ENCODE data around the gene RPS15A.

The RPS15A gene

GRCh38 chr16:18799500-18799899 lies 9.4 kb upstream of the RPS15A start:
- peak overlapping the region; percentile 87 to 97 for H3K4me3 ChIP-seq (ENCODE audit: low read depth in 1 of 2, low read length in 2 of 2)
- peak overlapping the region; percentile 88 to 97 for H3K9ac ChIP-seq (ENCODE audit: low read depth in 1 of 2, low read length in 2 of 2)

GRCh38 chr16:18797746-18798145 lies 7.6 kb upstream of the RPS15A start:
- Histone ChIP-seq H3K9ac (ENCODE audit: low read depth in 1 of 2, low read length in 2 of 2) (no peak overlapping the region), H3K4me3 (ENCODE audit: low read depth in 1 of 2, low read length in 2 of 2) (no peak overlapping the region), H3K27ac (ENCODE audit: low read depth, low read length) (no peak overlapping the region), H3K27me3 (ENCODE audit: control insufficient read depth in 1 of 2, insufficient read depth in 2 of 2, low read length in 2 of 2) (no peaks in the 10 kb centered on the region), H3K36me3 (ENCODE audit: control insufficient read depth in 1 of 2, insufficient read depth in 2 of 2, low read length in 2 of 2) (peaks cover 13 to 45% of the 10 kb centered on the region in 2 donors), H3K9me3 (ENCODE audit: control insufficient read depth in 1 of 2, low read length in 2 of 2) (no peaks in the 10 kb centered on the region), H3K4me1 (ENCODE audit: control insufficient read depth in 1 of 2, insufficient read depth in 2 of 2, low read length in 2 of 2) (peaks cover 20% of the 10 kb centered on the region in 2 donors)

More at GRCh38 chr16:18799500-18799899, 9.4 kb upstream of the RPS15A start:
- no peaks in the 10 kb centered on the region for H3K9me3 ChIP-seq (ENCODE audit: control insufficient read depth in 1 of 2, low read length in 2 of 2)
- peaks cover 3 to 28% of the 10 kb centered on the region in 2 donors for H3K36me3 ChIP-seq (ENCODE audit: control insufficient read depth in 1 of 2, insufficient read depth in 2 of 2, low read length in 2 of 2)
- H3K27me3 ChIP-seq (ENCODE audit: control insufficient read depth in 1 of 2, insufficient read depth in 2 of 2, low read length in 2 of 2): no peaks in the 10 kb centered on the region
- H3K4me1 ChIP-seq (ENCODE audit: control insufficient read depth in 1 of 2, insufficient read depth in 2 of 2, low read length in 2 of 2): peaks cover 16 to 20% of the 10 kb centered on the region in 2 donors
- no peak overlapping the region for H3K27ac ChIP-seq (ENCODE audit: low read depth, low read length)

- peaks cover 14 to 50% of the 10 kb centered on the region in 2 donors for H3K36me3 ChIP-seq (ENCODE audit: control insufficient read depth in 1 of 2, insufficient read depth in 2 of 2, low read length in 2 of 2)
- H3K4me1 ChIP-seq (ENCODE audit: control insufficient read depth in 1 of 2, insufficient read depth in 2 of 2, low read length in 2 of 2): peaks cover 20 to 28% of the 10 kb centered on the region in 2 donors
- no peaks in the 10 kb centered on the region for H3K9me3 ChIP-seq (ENCODE audit: control insufficient read depth in 1 of 2, low read length in 2 of 2)
- H3K27me3 ChIP-seq (ENCODE audit: control insufficient read depth in 1 of 2, insufficient read depth in 2 of 2, low read length in 2 of 2): no peaks in the 10 kb centered on the region
- H3K4me3 ChIP-seq (ENCODE audit: low read depth in 1 of 2, low read length in 2 of 2): no peak overlapping the region
- H3K9ac ChIP-seq (ENCODE audit: low read depth in 1 of 2, low read length in 2 of 2): no peak overlapping the region
- H3K27ac ChIP-seq (ENCODE audit: low read depth, low read length): no peak overlapping the region
Measured at GRCh38 chr16:18796377-18796776, 6.2 kb upstream of the RPS15A start.

GRCh38 chr16:18792836-18793433 lies 2.8 kb upstream of the RPS15A start:
- Histone ChIP-seq H3K4me1 (ENCODE audit: control insufficient read depth in 1 of 2, insufficient read depth in 2 of 2, low read length in 2 of 2) (peaks cover 13 to 17% of the 10 kb centered on the region in 2 donors), H3K27ac (ENCODE audit: low read depth, low read length) (no peak overlapping the region), H3K36me3 (ENCODE audit: control insufficient read depth in 1 of 2, insufficient read depth in 2 of 2, low read length in 2 of 2) (peaks cover 14 to 64% of the 10 kb centered on the region in 2 donors), H3K9me3 (ENCODE audit: control insufficient read depth in 1 of 2, low read length in 2 of 2) (no peaks in the 10 kb centered on the region), H3K4me3 (ENCODE audit: low read depth in 1 of 2, low read length in 2 of 2) (no peak overlapping the region), H3K9ac (ENCODE audit: low read depth in 1 of 2, low read length in 2 of 2) (no peak overlapping the region), H3K27me3 (ENCODE audit: control insufficient read depth in 1 of 2, insufficient read depth in 2 of 2, low read length in 2 of 2) (no peaks in the 10 kb centered on the region)

GRCh38 chr16:18789515-18789849 lies 652 bp downstream of the RPS15A start:
- Histone ChIP-seq H3K4me1 (ENCODE audit: control insufficient read depth in 1 of 2, insufficient read depth in 2 of 2, low read length in 2 of 2) (peaks cover 35 to 40% of the 10 kb centered on the region in 2 donors), H3K4me3 (ENCODE audit: low read depth in 1 of 2, low read length in 2 of 2) (peak overlapping the region; percentile 93 to 100), H3K36me3 (ENCODE audit: control insufficient read depth in 1 of 2, insufficient read depth in 2 of 2, low read length in 2 of 2) (peaks cover 31 to 68% of the 10 kb centered on the region in 2 donors), H3K27me3 (ENCODE audit: control insufficient read depth in 1 of 2, insufficient read depth in 2 of 2, low read length in 2 of 2) (no peaks in the 10 kb centered on the region), H3K9ac (ENCODE audit: low read depth in 1 of 2, low read length in 2 of 2) (peak overlapping the region; percentile 76 to 90), H3K9me3 (ENCODE audit: control insufficient read depth in 1 of 2, low read length in 2 of 2) (no peaks in the 10 kb centered on the region), H3K27ac (ENCODE audit: low read depth, low read length) (peak overlapping the region; percentile 53)

- Histone ChIP-seq H3K36me3 (ENCODE audit: control insufficient read depth in 1 of 2, insufficient read depth in 2 of 2, low read length in 2 of 2) (peaks cover 29 to 68% of the 10 kb centered on the region in 2 donors), H3K27ac (ENCODE audit: low read depth, low read length) (peak overlapping the region; percentile 53), H3K4me3 (ENCODE audit: low read depth in 1 of 2, low read length in 2 of 2) (peak overlapping the region; percentile 93 to 100), H3K9me3 (ENCODE audit: control insufficient read depth in 1 of 2, low read length in 2 of 2) (no peaks in the 10 kb centered on the region), H3K27me3 (ENCODE audit: control insufficient read depth in 1 of 2, insufficient read depth in 2 of 2, low read length in 2 of 2) (no peaks in the 10 kb centered on the region), H3K4me1 (ENCODE audit: control insufficient read depth in 1 of 2, insufficient read depth in 2 of 2, low read length in 2 of 2) (peaks cover 35 to 43% of the 10 kb centered on the region in 2 donors), H3K9ac (ENCODE audit: low read depth in 1 of 2, low read length in 2 of 2) (peak overlapping the region; percentile 76 to 90)
Measured at GRCh38 chr16:18788828-18789514, 1.2 kb downstream of the RPS15A start.

GRCh38 chr16:18784917-18785623 lies 5.1 kb downstream of the RPS15A start:
- Histone ChIP-seq H3K4me1 (ENCODE audit: control insufficient read depth in 1 of 2, insufficient read depth in 2 of 2, low read length in 2 of 2) (peaks cover 31 to 35% of the 10 kb centered on the region in 2 donors), H3K27me3 (ENCODE audit: control insufficient read depth in 1 of 2, insufficient read depth in 2 of 2, low read length in 2 of 2) (no peaks in the 10 kb centered on the region), H3K9me3 (ENCODE audit: control insufficient read depth in 1 of 2, low read length in 2 of 2) (no peaks in the 10 kb centered on the region), H3K27ac (ENCODE audit: low read depth, low read length) (no peak overlapping the region), H3K36me3 (ENCODE audit: control insufficient read depth in 1 of 2, insufficient read depth in 2 of 2, low read length in 2 of 2) (peaks cover 36 to 64% of the 10 kb centered on the region in 2 donors), H3K4me3 (ENCODE audit: low read depth in 1 of 2, low read length in 2 of 2) (no peak overlapping the region), H3K9ac (ENCODE audit: low read depth in 1 of 2, low read length in 2 of 2) (peak overlapping the region in 1 of 2 donors; percentile 21)

GRCh38 chr16:18783430-18784341 lies 6.4 kb downstream of the RPS15A start:
- Histone ChIP-seq H3K4me3 (ENCODE audit: low read depth in 1 of 2, low read length in 2 of 2) (no peak overlapping the region), H3K27ac (ENCODE audit: low read depth, low read length) (no peak overlapping the region), H3K4me1 (ENCODE audit: control insufficient read depth in 1 of 2, insufficient read depth in 2 of 2, low read length in 2 of 2) (peaks cover 30 to 31% of the 10 kb centered on the region in 2 donors), H3K27me3 (ENCODE audit: control insufficient read depth in 1 of 2, insufficient read depth in 2 of 2, low read length in 2 of 2) (no peaks in the 10 kb centered on the region), H3K9me3 (ENCODE audit: control insufficient read depth in 1 of 2, low read length in 2 of 2) (no peaks in the 10 kb centered on the region), H3K9ac (ENCODE audit: low read depth in 1 of 2, low read length in 2 of 2) (no peak overlapping the region), H3K36me3 (ENCODE audit: control insufficient read depth in 1 of 2, insufficient read depth in 2 of 2, low read length in 2 of 2) (peaks cover 36 to 65% of the 10 kb centered on the region in 2 donors)

GRCh38 chr16:18782697-18783429 lies 7.3 kb downstream of the RPS15A start:
- Histone ChIP-seq H3K4me3 (ENCODE audit: low read depth in 1 of 2, low read length in 2 of 2) (no peak overlapping the region), H3K9ac (ENCODE audit: low read depth in 1 of 2, low read length in 2 of 2) (no peak overlapping the region), H3K4me1 (ENCODE audit: control insufficient read depth in 1 of 2, insufficient read depth in 2 of 2, low read length in 2 of 2) (peaks cover 21 to 24% of the 10 kb centered on the region in 2 donors), H3K27ac (ENCODE audit: low read depth, low read length) (no peak overlapping the region), H3K27me3 (ENCODE audit: control insufficient read depth in 1 of 2, insufficient read depth in 2 of 2, low read length in 2 of 2) (no peaks in the 10 kb centered on the region), H3K9me3 (ENCODE audit: control insufficient read depth in 1 of 2, low read length in 2 of 2) (no peaks in the 10 kb centered on the region), H3K36me3 (ENCODE audit: control insufficient read depth in 1 of 2, insufficient read depth in 2 of 2, low read length in 2 of 2) (peaks cover 36 to 57% of the 10 kb centered on the region in 2 donors)
